Hepatocyte (in vitro differentiated cells): ENCODE results near the gene NIPAL3. TPM values are rescaled to one million over a fixed set of nuclear protein-coding genes. Genes with fewer than 3 reads are reported as not detected.

Experiments used
- DNase-seq: peaks from one replicate; pipeline ENCODE4 v3.0.0-alpha.2; 2016; ENCODE audit warnings: low spot score
- H2AFZ ChIP-seq: fragments of 200-600 bp; sonication (generic); 2 replicates; pipeline ENCODE4 v1.6.0; 2016; ENCODE audit warnings: antibody characterized with exemption, mild to moderate bottlenecking
- H3K27ac ChIP-seq: fragments of 200-600 bp; sonication (generic); 2 replicates; pipeline ENCODE4 v1.5.1; 2016; ENCODE audit warnings: mild to moderate bottlenecking
- H3K27me3 ChIP-seq: fragments of 200-600 bp; sonication (generic); 2 replicates; pipeline ENCODE4 v1.6.1; 2016
- H3K36me3 ChIP-seq: fragments of 200-600 bp; sonication (generic); replicated peaks from 2 replicates; pipeline ENCODE4 v1.5.1; 2016; ENCODE audit warnings: low read depth; ENCODE audit not compliant: insufficient read depth
- H3K4me1 ChIP-seq: fragments of 200-600 bp; sonication (generic); 2 replicates; pipeline ENCODE4 v1.5.1; 2016; ENCODE audit warnings: mild to moderate bottlenecking, moderate library complexity; ENCODE audit not compliant: insufficient read depth
- H3K4me2 ChIP-seq: fragments of 200-600 bp; sonication (generic); 2 replicates; pipeline ENCODE4 v1.6.0; 2016
- H3K4me3 ChIP-seq: fragments of 200-600 bp; sonication (generic); 2 replicates; pipeline ENCODE4 v1.5.1; 2016; ENCODE audit warnings: mild to moderate bottlenecking
- H3K79me2 ChIP-seq: fragments of 200-600 bp; sonication (generic); 2 replicates; pipeline ENCODE4 v1.6.0; 2017; ENCODE audit warnings: mild to moderate bottlenecking
- H3K9me2 ChIP-seq: fragments of 200-600 bp; sonication (generic); replicated peaks from 2 replicates; pipeline ENCODE4 v1.6.0; 2017; ENCODE audit warnings: mild to moderate bottlenecking; ENCODE audit not compliant: insufficient read depth
- H3K9me3 ChIP-seq: fragments of 200-600 bp; sonication (generic); 2 replicates; pipeline ENCODE4 v1.5.1; 2016; ENCODE audit warnings: low read depth, mild to moderate bottlenecking
- H4K20me1 ChIP-seq: fragments of 200-600 bp; sonication (generic); 2 replicates; pipeline ENCODE4 v1.6.0; 2016; ENCODE audit warnings: mild to moderate bottlenecking; ENCODE audit not compliant: insufficient read depth, poor library complexity, severe bottlenecking
- CTCF ChIP-seq: fragments of 200-600 bp; sonication (generic); IDR thresholded peaks from 2 replicates; pipeline ENCODE4 v1.5.1; 2016; ENCODE audit warnings: antibody characterized with exemption, mild to moderate bottlenecking; ENCODE audit not compliant: poor library complexity
- EZH2 ChIP-seq: fragments of 200-600 bp; sonication (generic); IDR thresholded peaks from 2 replicates; pipeline ENCODE4 v1.6.1; 2016; ENCODE audit warnings: antibody characterized with exemption, mild to moderate bottlenecking, borderline replicate concordance
- EZH2phosphoT487 ChIP-seq: fragments of 200-600 bp; sonication (generic); IDR thresholded peaks from one replicate; pipeline ENCODE4 v1.6.1; 2018; ENCODE audit warnings: antibody characterized with exemption, mild to moderate bottlenecking, low read depth, moderate library complexity; ENCODE audit not compliant: unreplicated experiment, severe bottlenecking
- WGBS: methylation state at CpG from one replicate; pipeline ENCODE4 v1.1.6; 2016; ENCODE audit warnings: low lambda C conversion rate; ENCODE audit errors: missing lambda C conversion rate; 5-methylcytosine and 5-hydroxymethylcytosine counted together
- polyA plus RNA-seq: library from polyadenylated mRNA; unstranded; fragments of >200 nt; fragmentation: Nextera tagmentation; extraction: Ambion mirVana; gene quantifications from 2 replicates; pipeline ENCODE4 v1.2.1, GENCODE V29; 2016
- total RNA-seq: library from RNA; depleted of rRNA; stranded (reverse); fragments of >200 nt; gene quantifications from 2 replicates; pipeline ENCODE4 v1.2.3, GENCODE V29; 2014

NIPAL3 gene
- total and polyA plus RNA-seq, 2 experiments from 2014 or later = 26.6 to 27.3 TPM

- no peak overlapping the region for H3K4me3 ChIP-seq
- no peaks in the 10 kb centered on the region for H4K20me1 ChIP-seq
- no peaks in the 10 kb centered on the region for H3K9me2 ChIP-seq
- H3K27ac ChIP-seq = no peak overlapping the region
- TF ChIP-seq CTCF (no peak), EZH2 (no peak), EZH2phosphoT487 (no peak)
- H3K27me3 ChIP-seq = no peaks in the 10 kb centered on the region
- H3K79me2 ChIP-seq = no peaks in the 10 kb centered on the region
- H3K4me1 ChIP-seq = no peaks in the 10 kb centered on the region
- no peak overlapping the region for H3K4me2 ChIP-seq
- no peaks in the 10 kb centered on the region for H3K9me3 ChIP-seq
- DNase-seq = no peak
- whole genome bisulfite sequencing = 92% methylated on average over 4 of the region's 4 CpGs
- no peaks in the 10 kb centered on the region for H3K36me3 ChIP-seq
- H2AFZ ChIP-seq = no peak overlapping the region
Observed at GRCh38 chr1:24403806-24404205, 11.8 kb upstream of the NIPAL3 start.

DNA sequence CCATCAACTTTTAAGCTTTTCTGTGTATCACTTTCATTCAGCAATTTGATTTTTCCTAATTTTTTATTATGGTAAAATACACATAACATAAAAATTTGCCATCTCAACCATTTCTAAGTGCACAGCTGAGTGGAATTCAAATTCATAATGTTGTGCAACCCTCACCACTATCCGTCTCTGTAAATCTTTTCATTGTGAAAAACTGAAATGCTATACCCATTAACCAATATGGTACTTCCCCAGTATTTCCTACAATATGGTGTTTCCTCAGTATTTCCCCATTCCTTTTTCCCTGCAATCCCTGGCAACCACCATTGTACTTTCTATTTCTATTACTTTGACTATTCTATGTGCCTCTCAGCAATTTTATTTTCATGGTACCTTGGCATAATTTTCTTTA is 8.8 kb upstream of the NIPAL3 start:
- no peak overlapping the region for H3K4me3 ChIP-seq
- TF ChIP-seq EZH2phosphoT487 (no peak), EZH2 (no peak), CTCF (no peak)
- no peaks in the 10 kb centered on the region for H3K4me1 ChIP-seq
- no peaks in the 10 kb centered on the region for H4K20me1 ChIP-seq
- H3K9me3 ChIP-seq = no peaks in the 10 kb centered on the region
- no peak overlapping the region for H3K27ac ChIP-seq
- no peak overlapping the region for H2AFZ ChIP-seq
- H3K79me2 ChIP-seq = no peaks in the 10 kb centered on the region
- H3K4me2 ChIP-seq = no peak overlapping the region
- no peaks in the 10 kb centered on the region for H3K36me3 ChIP-seq
- H3K9me2 ChIP-seq = no peaks in the 10 kb centered on the region
- DNase-seq = no peak
- WGBS = 89% methylated on average over 1 of the region's 1 CpG
- H3K27me3 ChIP-seq = no peaks in the 10 kb centered on the region

DNA sequence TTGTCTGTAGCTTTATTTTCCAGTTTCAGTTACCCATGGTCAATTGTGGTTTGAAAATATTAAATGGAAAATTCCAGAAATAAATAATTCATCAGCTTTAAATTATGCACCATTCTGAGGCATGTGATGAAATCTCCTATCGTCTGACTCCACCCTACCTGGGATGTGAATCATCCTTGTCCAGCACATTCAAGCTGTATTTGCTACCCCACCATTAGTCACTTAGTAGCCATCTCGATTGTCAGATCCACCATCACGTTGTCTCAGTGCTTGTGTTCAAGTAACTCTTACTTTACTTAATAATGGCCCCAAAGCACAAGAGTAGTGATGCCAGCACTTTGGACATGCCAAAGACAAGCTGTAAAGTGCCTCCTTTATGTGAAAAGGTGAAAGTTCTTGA is 6.1 kb upstream of the NIPAL3 start:
- Histone ChIP-seq H3K9me2 (no peaks in the 10 kb centered on the region), H3K36me3 (no peaks in the 10 kb centered on the region), H2AFZ (no peak overlapping the region), H3K9me3 (no peaks in the 10 kb centered on the region), H3K27ac (no peak overlapping the region), H4K20me1 (no peaks in the 10 kb centered on the region), H3K4me2 (no peak overlapping the region), H3K4me3 (no peak overlapping the region), H3K27me3 (no peaks in the 10 kb centered on the region), H3K79me2 (no peaks in the 10 kb centered on the region), H3K4me1 (peaks cover 5% of the 10 kb centered on the region)
- no peak for TF ChIP-seq EZH2phosphoT487
- 80% methylated on average over 3 of the region's 3 CpGs for WGBS
- DNase-seq = no peak

- no peaks in the 10 kb centered on the region for H3K79me2 ChIP-seq
- peaks cover 5% of the 10 kb centered on the region for H3K4me1 ChIP-seq
- WGBS = 91% methylated on average over 7 of the region's 7 CpGs
- H3K4me2 ChIP-seq = no peak overlapping the region
- H3K36me3 ChIP-seq = no peaks in the 10 kb centered on the region
- H2AFZ ChIP-seq = no peak overlapping the region
- H3K4me3 ChIP-seq = no peak overlapping the region
- no peaks in the 10 kb centered on the region for H4K20me1 ChIP-seq
- no peak overlapping the region for H3K27ac ChIP-seq
- DNase-seq = no peak
- no peak for TF ChIP-seq EZH2phosphoT487
- TF ChIP-seq EZH2 = no peak
- no peak for TF ChIP-seq CTCF
- H3K9me2 ChIP-seq = no peaks in the 10 kb centered on the region
- no peaks in the 10 kb centered on the region for H3K27me3 ChIP-seq
- no peaks in the 10 kb centered on the region for H3K9me3 ChIP-seq
Observed at GRCh38 chr1:24410750-24411149, 4.9 kb upstream of the NIPAL3 start.
